Subcutaneous abdominal adipose tissue (tissue), 5 donors: ENCODE results near the gene ZNF407.

Experiments
- H3K27ac ChIP-seq: one replicate; pipeline ENCODE4 v1.7.0; 2013; ENCODE audit warnings: low read depth, mild to moderate bottlenecking, inconsistent platforms, low read length, moderate library complexity
- H3K27me3 ChIP-seq, 5 donors: one replicate each; pipeline ENCODE4 v1.7.0; 2013; ENCODE audit warnings: low read length in 5 of 5, inconsistent platforms in 1 of 5; ENCODE audit not compliant: control insufficient read depth in 5 of 5, insufficient read depth in 4 of 5
- H3K36me3 ChIP-seq, 5 donors: one replicate each; pipeline ENCODE4 v1.7.0; 2013; ENCODE audit warnings: low read length in 5 of 5; ENCODE audit not compliant: control insufficient read depth in 5 of 5, insufficient read depth in 5 of 5
- H3K4me1 ChIP-seq, 5 donors: one replicate each; pipeline ENCODE4 v1.7.0; 2013; ENCODE audit warnings: low read length in 5 of 5, mild to moderate bottlenecking in 3 of 5, moderate library complexity in 1 of 5; ENCODE audit not compliant: control insufficient read depth in 5 of 5, insufficient read depth in 5 of 5
- H3K4me3 ChIP-seq, 5 donors: one replicate each; pipeline ENCODE4 v1.7.0; 2013; ENCODE audit warnings: low read length in 5 of 5, low read depth in 1 of 5
- H3K9ac ChIP-seq, 5 donors: one replicate each; pipeline ENCODE4 v1.7.0; 2013; ENCODE audit warnings: low read length in 5 of 5, mild to moderate bottlenecking in 4 of 5, moderate library complexity in 3 of 5
- H3K9me3 ChIP-seq, 5 donors: one replicate each; pipeline ENCODE4 v1.7.0; 2013; ENCODE audit warnings: low read length in 5 of 5; ENCODE audit not compliant: control insufficient read depth in 5 of 5
- donor health status: healthy.
- donor health status: healthy.
- donor health status: healthy.
- donor health status: healthy.
- donor health status: healthy.

Gene ZNF407

DNA sequence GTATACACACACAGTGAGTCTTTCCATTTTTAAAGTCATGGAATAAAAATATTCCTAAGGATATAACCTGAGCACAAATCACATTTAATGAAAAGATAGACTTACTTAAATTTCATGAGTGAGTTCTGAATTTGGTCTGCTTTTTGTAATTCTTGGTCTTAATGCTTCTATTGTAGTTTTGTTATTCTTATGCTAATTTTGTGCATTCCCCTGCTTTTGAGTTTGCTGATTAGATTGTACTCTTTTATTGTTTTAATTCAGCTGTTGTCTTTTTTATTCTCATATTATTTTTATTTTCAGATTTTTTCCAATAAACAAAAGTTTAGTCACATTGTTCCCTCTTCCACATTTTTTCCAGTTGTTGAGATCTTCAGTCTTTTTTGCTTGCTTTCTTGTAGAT is 202.4 kb downstream of the ZNF407 start:
- H3K4me3 ChIP-seq, result no peak overlapping the region
- H3K9me3 ChIP-seq, result no peaks in the 10 kb centered on the region
- H3K27me3 ChIP-seq, result no peaks in the 10 kb centered on the region
- no peaks in the 10 kb centered on the region for H3K36me3 ChIP-seq
- no peak overlapping the region for H3K9ac ChIP-seq
- peaks cover 0 to 4% (median 0%) of the 10 kb centered on the region in 5 donors for H3K4me1 ChIP-seq
- no peak overlapping the region for H3K27ac ChIP-seq

- no peak overlapping the region for H3K4me3 ChIP-seq
- H3K27ac ChIP-seq, result no peak overlapping the region
- H3K9me3 ChIP-seq, result no peaks in the 10 kb centered on the region
- H3K4me1 ChIP-seq, result no peaks in the 10 kb centered on the region
- H3K9ac ChIP-seq, result no peak overlapping the region
- H3K36me3 ChIP-seq, result no peaks in the 10 kb centered on the region
- no peaks in the 10 kb centered on the region for H3K27me3 ChIP-seq
Measured at GRCh38 chr18:74803117-74803516, 205.4 kb downstream of the ZNF407 start.

- Histone ChIP-seq H3K4me3 (peak overlapping the region in 4 of 5 donors; percentile 49 to 58 (median 56)), H3K27ac (no peak overlapping the region), H3K9ac (peak overlapping the region in 2 of 5 donors; percentile 23 to 42), H3K4me1 (no peaks in the 10 kb centered on the region), H3K27me3 (no peaks in the 10 kb centered on the region), H3K36me3 (no peaks in the 10 kb centered on the region), H3K9me3 (no peaks in the 10 kb centered on the region)
Measured at GRCh38 chr18:74803769-74804168, 206.1 kb downstream of the ZNF407 start.

DNA sequence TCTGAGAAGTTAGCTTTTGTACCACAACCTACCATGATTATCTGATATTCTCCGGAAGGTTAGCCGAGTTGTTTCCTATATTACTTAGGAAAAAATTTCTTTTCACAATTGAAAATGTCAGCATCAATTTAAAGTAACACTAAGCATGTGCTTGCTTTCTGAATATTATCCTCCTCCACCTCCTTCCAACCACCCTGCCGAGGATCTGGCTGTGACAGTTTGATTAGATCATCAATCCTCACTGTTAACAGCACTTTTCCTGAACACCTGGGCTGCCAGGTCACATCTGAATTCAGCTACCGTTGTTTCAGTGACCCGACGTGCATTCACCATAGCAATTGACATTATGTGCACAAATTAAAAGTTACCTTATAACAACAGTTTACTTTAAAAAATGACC is 207.0 kb downstream of the ZNF407 start:
- no peak overlapping the region for H3K4me3 ChIP-seq
- H3K9me3 ChIP-seq, result no peaks in the 10 kb centered on the region
- H3K36me3 ChIP-seq, result no peaks in the 10 kb centered on the region
- no peaks in the 10 kb centered on the region for H3K27me3 ChIP-seq
- H3K27ac ChIP-seq, result no peak overlapping the region
- no peaks in the 10 kb centered on the region for H3K4me1 ChIP-seq
- no peak overlapping the region for H3K9ac ChIP-seq

DNA sequence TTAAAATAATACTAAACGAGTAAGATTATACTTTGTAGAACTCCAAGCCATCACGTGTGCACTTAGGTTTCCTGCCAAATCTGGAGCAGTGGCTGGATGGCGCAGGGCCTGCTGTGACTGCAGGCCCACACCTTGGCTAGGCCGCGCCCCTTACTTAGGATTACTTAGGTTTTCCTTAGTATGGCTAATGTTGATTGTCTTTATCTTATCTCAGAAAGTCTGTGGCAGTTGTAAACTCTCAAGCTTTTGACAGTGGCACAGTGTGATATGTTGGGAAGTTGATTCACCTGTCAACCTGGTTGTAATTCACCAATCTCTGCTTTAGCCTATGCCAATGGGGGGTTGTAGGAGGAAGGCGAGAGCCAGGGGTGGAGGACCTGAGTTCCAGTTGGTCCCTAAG is 208.4 kb downstream of the ZNF407 start:
- H3K9me3 ChIP-seq, result no peaks in the 10 kb centered on the region
- no peak overlapping the region for H3K4me3 ChIP-seq
- H3K27me3 ChIP-seq, result no peaks in the 10 kb centered on the region
- no peak overlapping the region for H3K27ac ChIP-seq
- no peaks in the 10 kb centered on the region for H3K36me3 ChIP-seq
- H3K9ac ChIP-seq, result no peak overlapping the region
- no peaks in the 10 kb centered on the region for H3K4me1 ChIP-seq

GRCh38 chr18:74806700-74807416 is 209.2 kb downstream of the ZNF407 start:
- Histone ChIP-seq H3K27ac (no peak overlapping the region), H3K36me3 (no peaks in the 10 kb centered on the region), H3K27me3 (no peaks in the 10 kb centered on the region), H3K4me3 (no peak overlapping the region), H3K9me3 (no peaks in the 10 kb centered on the region), H3K4me1 (no peaks in the 10 kb centered on the region), H3K9ac (no peak overlapping the region)

DNA sequence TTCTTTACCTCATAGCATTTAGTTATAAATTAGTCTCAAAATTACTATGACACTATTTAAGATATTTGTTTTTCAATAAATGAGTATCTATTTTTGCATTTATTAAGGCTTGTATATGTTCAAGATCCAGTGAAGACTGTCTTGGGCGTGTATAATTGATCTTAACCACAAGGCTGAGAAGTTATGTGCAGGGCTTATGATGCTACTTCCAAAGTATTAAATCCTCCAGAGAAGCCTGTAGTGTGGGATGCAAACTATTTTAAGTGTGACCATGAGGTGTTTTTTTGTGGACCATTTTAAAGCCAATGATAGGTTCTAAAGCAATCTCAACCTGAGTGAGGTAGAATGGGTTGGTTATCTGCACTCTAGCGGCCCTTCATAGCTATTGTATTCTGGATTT is 219.9 kb downstream of the ZNF407 start:
- Histone ChIP-seq H3K36me3 (no peaks in the 10 kb centered on the region), H3K27ac (no peak overlapping the region), H3K9me3 (no peaks in the 10 kb centered on the region), H3K4me1 (no peaks in the 10 kb centered on the region), H3K27me3 (no peaks in the 10 kb centered on the region), H3K4me3 (no peak overlapping the region), H3K9ac (no peak overlapping the region)

GRCh38 chr18:74818516-74819175 is 221.0 kb downstream of the ZNF407 start:
- H3K9ac ChIP-seq, result no peak overlapping the region
- no peaks in the 10 kb centered on the region for H3K9me3 ChIP-seq
- H3K4me1 ChIP-seq, result no peaks in the 10 kb centered on the region
- no peaks in the 10 kb centered on the region for H3K27me3 ChIP-seq
- H3K36me3 ChIP-seq, result no peaks in the 10 kb centered on the region
- no peak overlapping the region for H3K4me3 ChIP-seq
- no peak overlapping the region for H3K27ac ChIP-seq

- Histone ChIP-seq H3K9ac (no peak overlapping the region), H3K4me3 (no peak overlapping the region), H3K36me3 (no peaks in the 10 kb centered on the region), H3K4me1 (no peaks in the 10 kb centered on the region), H3K27ac (no peak overlapping the region), H3K27me3 (no peaks in the 10 kb centered on the region), H3K9me3 (no peaks in the 10 kb centered on the region)
Measured at GRCh38 chr18:74819433-74820059, 221.9 kb downstream of the ZNF407 start.

GRCh38 chr18:74820160-74820780 is 222.6 kb downstream of the ZNF407 start:
- no peak overlapping the region for H3K27ac ChIP-seq
- H3K36me3 ChIP-seq, result no peaks in the 10 kb centered on the region
- no peak overlapping the region for H3K4me3 ChIP-seq
- H3K4me1 ChIP-seq, result no peaks in the 10 kb centered on the region
- no peaks in the 10 kb centered on the region for H3K9me3 ChIP-seq
- H3K9ac ChIP-seq, result no peak overlapping the region
- no peaks in the 10 kb centered on the region for H3K27me3 ChIP-seq
